Osteoblast (primary cell): ENCODE data around the gene RGS12. TPM values are rescaled to one million over a fixed set of nuclear protein-coding genes. Genes with fewer than 3 reads are reported as not detected.

Experiments
- DNase-seq: peaks from one replicate; pipeline ENCODE4 v3.0.0; 2011; ENCODE audit warnings: low spot score, mixed read lengths; ENCODE audit not compliant: insufficient read length; ENCODE audit errors: missing footprints
- H2AFZ ChIP-seq: 2 replicates; pipeline ENCODE4 v1.6.0; 2011; ENCODE audit warnings: mild to moderate bottlenecking, low read length
- H3K27ac ChIP-seq: 2 replicates; pipeline ENCODE4 v1.5.1; 2011; ENCODE audit warnings: mild to moderate bottlenecking, low read depth, low read length, moderate library complexity
- H3K27me3 ChIP-seq: 2 replicates; pipeline ENCODE4 v1.6.0; 2012; ENCODE audit warnings: mild to moderate bottlenecking, control low read depth, inconsistent platforms, low read length, moderate library complexity; ENCODE audit not compliant: insufficient read depth
- H3K36me3 ChIP-seq: 2 replicates; pipeline ENCODE4 v1.5.1; 2011; ENCODE audit warnings: mild to moderate bottlenecking, low read length, control low read depth, moderate library complexity; ENCODE audit not compliant: insufficient read depth
- H3K4me1 ChIP-seq: 2 replicates; pipeline ENCODE4 v1.5.1; 2011; ENCODE audit warnings: mild to moderate bottlenecking, low read length, control low read depth, moderate library complexity; ENCODE audit not compliant: insufficient read depth
- H3K4me2 ChIP-seq: 2 replicates; pipeline ENCODE4 v1.6.0; 2011; ENCODE audit warnings: mild to moderate bottlenecking, low read length; ENCODE audit not compliant: insufficient read depth
- H3K4me3 ChIP-seq: fragments of 200-600 bp; sonication (generic); 3 replicates; pipeline ENCODE4 v1.5.1; 2012; ENCODE audit warnings: mild to moderate bottlenecking, low read length, inconsistent platforms; ENCODE audit not compliant: insufficient read depth
- H3K79me2 ChIP-seq: 2 replicates; pipeline ENCODE4 v1.6.0; 2012; ENCODE audit warnings: mild to moderate bottlenecking, low read length, control low read depth, inconsistent platforms; ENCODE audit not compliant: insufficient read depth
- H3K9me3 ChIP-seq: 2 replicates; pipeline ENCODE4 v1.5.1; 2011; ENCODE audit warnings: low read depth, low read length, control low read depth
- H4K20me1 ChIP-seq: 2 replicates; pipeline ENCODE4 v1.6.0; 2012; ENCODE audit warnings: mild to moderate bottlenecking, low read length, control low read depth; ENCODE audit not compliant: insufficient read depth
- CTCF ChIP-seq: IDR thresholded peaks from 2 replicates; pipeline ENCODE4 v1.5.1; 2011; ENCODE audit warnings: mild to moderate bottlenecking, low read depth, low read length, moderate library complexity; ENCODE audit errors: extremely low read depth
- total RNA-seq: library from RNA; depleted of rRNA; stranded (reverse); fragments of >200 nt; gene quantifications from 2 replicates; pipeline ENCODE4 v1.2.3, GENCODE V29; 2012

The RGS12 gene
- total RNA-seq, 1 donor = 61.2 TPM

DNA sequence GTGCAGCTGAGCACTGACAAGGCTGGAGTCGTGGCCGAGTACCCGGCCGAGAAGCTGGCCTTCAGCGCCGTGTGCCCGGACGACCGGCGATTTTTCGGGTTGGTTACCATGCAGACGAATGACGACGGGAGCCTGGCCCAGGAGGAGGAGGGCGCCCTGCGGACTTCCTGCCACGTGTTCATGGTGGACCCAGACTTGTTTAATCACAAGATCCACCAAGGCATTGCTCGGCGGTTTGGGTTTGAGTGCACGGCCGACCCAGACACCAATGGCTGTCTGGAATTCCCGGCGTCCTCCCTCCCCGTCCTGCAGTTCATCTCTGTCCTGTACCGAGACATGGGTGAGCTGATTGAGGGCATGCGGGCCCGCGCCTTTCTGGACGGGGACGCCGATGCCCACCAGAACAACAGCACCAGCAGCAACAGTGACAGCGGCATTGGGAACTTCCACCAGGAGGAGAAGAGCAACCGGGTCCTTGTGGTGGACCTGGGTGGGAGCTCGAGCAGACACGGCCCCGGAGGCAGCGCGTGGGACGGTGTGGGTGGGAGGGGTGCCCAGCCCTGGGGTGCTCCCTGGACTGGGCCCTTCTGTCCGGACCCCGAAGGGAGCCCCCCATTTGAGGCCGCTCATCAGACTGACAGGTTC is 24.3 kb downstream of the RGS12 start:
- H3K79me2 ChIP-seq = peaks cover 27% of the 10 kb centered on the region
- no peak overlapping the region for H2AFZ ChIP-seq
- H4K20me1 ChIP-seq = peaks cover 14% of the 10 kb centered on the region

DNA sequence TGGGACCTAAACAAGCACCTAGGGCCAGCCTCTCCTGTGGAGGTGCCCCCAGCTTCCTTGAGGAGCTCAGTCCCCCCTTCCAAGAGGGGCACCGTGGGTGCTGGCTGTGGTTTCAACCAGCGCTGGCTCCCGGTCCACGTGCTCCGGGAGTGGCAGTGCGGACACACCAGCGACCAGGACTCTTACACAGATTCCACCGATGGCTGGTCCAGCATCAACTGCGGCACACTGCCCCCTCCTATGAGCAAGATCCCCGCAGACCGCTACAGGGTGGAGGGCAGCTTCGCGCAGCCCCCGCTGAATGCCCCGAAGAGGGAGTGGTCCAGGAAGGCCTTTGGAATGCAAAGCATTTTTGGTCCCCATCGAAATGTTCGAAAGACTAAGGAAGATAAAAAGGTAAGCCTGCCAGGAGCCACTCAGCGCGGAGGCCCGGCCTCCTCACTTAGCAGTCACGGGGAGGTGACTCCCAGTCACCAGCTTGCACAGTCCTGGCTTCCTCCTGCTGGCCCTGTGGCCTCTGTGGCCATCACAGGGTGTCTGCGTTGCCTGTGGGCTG is 24.9 kb downstream of the RGS12 start:
- no peak overlapping the region for H3K4me2 ChIP-seq
- peaks cover 5% of the 10 kb centered on the region for H3K4me1 ChIP-seq
- H3K27me3 ChIP-seq = no peaks in the 10 kb centered on the region
- no peak overlapping the region for H2AFZ ChIP-seq
- H3K27ac ChIP-seq = no peak overlapping the region
- peaks cover 14% of the 10 kb centered on the region for H4K20me1 ChIP-seq
- H3K79me2 ChIP-seq = peaks cover 26% of the 10 kb centered on the region
- no peaks in the 10 kb centered on the region for H3K9me3 ChIP-seq
- H3K36me3 ChIP-seq = peaks cover 10% of the 10 kb centered on the region
- no peak for TF ChIP-seq CTCF
- no peak for DNase-seq
- H3K4me3 ChIP-seq = no peak overlapping the region

More for the DNA sequence above, 24.3 kb downstream of the RGS12 start:
- Histone ChIP-seq H3K27me3 (no peaks in the 10 kb centered on the region), H3K36me3 (peaks cover 10% of the 10 kb centered on the region), H3K9me3 (no peaks in the 10 kb centered on the region), H3K27ac (no peak overlapping the region), H3K4me1 (peaks cover 4% of the 10 kb centered on the region), H3K4me2 (no peak overlapping the region), H3K4me3 (no peak overlapping the region)
- DNase-seq = no peak
- no peak for TF ChIP-seq CTCF

- peaks cover 22% of the 10 kb centered on the region for H3K79me2 ChIP-seq
- no peak overlapping the region for H2AFZ ChIP-seq
- H3K4me2 ChIP-seq = no peak overlapping the region
- peaks cover 11% of the 10 kb centered on the region for H4K20me1 ChIP-seq
- peaks cover 10% of the 10 kb centered on the region for H3K36me3 ChIP-seq
- peak; percentile 12 for TF ChIP-seq CTCF
- H3K4me3 ChIP-seq = no peak overlapping the region
- H3K27me3 ChIP-seq = no peaks in the 10 kb centered on the region
- H3K27ac ChIP-seq = no peak overlapping the region
- no peaks in the 10 kb centered on the region for H3K9me3 ChIP-seq
- H3K4me1 ChIP-seq = peaks cover 5% of the 10 kb centered on the region
- DNase-seq = no peak
Observed at GRCh38 chr4:3318561-3319021, 25.8 kb downstream of the RGS12 start.

DNA sequence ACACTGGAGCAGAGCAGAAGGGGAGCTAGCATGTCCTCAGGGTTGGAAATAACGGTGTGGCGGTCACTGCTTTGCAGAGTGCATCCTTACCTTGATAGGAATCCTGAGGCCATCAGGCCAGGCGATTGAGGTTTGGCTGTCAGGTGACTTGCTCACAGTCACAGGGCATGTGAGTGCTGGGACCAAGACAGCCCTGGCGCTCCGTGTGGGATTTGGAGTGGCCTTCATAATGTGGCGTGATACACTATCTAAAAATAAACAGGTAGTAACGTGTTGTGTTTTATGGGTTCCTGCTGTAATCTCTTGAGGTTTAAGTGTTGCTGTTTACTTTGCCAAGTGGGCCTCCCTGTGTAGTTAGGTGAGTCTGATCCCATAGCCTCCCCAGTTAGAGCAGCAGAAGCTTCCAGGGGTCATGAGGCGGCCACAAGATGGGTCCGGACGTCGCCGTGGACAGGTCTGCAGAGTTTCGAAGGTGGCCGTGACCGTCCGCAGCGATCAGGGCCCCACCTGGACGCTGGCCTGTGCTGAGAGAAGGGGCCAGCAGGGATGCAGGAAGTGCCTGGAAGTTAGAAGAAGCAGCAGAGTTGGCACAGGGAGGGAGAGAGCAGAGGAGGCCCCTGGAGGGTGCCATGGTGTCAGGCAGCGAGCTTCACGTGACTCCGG is 27.7 kb downstream of the RGS12 start:
- Histone ChIP-seq H3K4me3 (no peak overlapping the region), H3K27ac (no peak overlapping the region), H3K4me1 (peaks cover 5% of the 10 kb centered on the region), H3K27me3 (no peaks in the 10 kb centered on the region), H4K20me1 (peaks cover 12% of the 10 kb centered on the region), H2AFZ (no peak overlapping the region), H3K36me3 (peaks cover 10% of the 10 kb centered on the region), H3K79me2 (peaks cover 28% of the 10 kb centered on the region), H3K4me2 (no peak overlapping the region), H3K9me3 (no peaks in the 10 kb centered on the region)
- no peak for TF ChIP-seq CTCF
- DNase-seq = no peak
